ENCODE data around the gene QRICH1. TPM values are rescaled to one million over a fixed set of nuclear protein-coding genes. Genes with fewer than 3 reads are reported as not detected.

QRICH1 gene
- total RNA-seq, 1 experiment from 2014 or later, result 57.3 TPM

DNA sequence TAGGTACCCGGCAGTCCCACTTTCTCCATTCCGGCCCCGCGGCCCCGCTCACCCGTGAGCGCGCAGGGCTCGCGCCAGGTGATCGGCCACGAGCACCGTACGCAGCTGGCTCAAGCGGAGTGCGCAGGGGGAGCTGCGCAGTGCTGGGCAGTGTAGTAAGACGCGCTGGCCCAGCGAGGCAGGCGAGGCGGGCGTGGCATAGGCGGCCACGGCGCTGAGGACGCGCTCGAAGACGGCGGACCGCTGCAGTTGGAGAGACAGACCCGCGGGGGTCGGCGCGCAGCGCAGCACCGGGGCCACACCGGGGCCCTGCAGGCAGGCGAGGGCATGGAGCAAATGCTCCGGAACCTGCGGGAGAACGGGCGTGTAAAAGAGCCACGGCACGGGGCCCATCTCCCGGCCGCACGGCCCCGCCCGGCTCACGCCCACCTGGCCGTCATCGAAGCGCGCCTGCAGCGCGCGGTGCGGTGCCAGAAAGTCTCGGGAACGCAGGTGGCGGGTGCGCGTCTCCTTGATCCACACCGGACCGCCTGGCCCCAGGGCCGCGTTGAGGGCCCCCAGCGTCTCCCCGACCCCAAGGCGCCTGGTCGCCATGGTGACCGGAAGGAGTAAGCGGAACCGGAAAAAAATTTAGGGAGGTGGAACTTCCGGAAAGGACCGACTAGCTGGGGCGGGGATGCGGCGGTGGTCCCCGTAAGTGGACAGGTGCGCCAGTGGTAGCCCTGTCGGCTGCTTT lies 75.7 kb downstream of the QRICH1 start, which contains the start of gene DALRD3:
TSS of gene DALRD3 (minus strand) at position 610 of the 736 bp plus-strand sequence. CDS start at position 594, 16 bp downstream.
- H3K4me3 ChIP-seq (ENCODE audit: low read depth, low read length, poor library complexity, severe bottlenecking), result peak within 1 kb of the TSS; percentile 72
- no TSS peak for BruUV-seq (replicated peaks)
- intact Hi-C loops (cut with micrococcal nuclease; ENCODE audit: unreplicated experiment), result no loop called here
- POLR2A ChIA-PET (ENCODE audit: low non-redundant PET), result no interaction called here
- H3K36me3 ChIP-seq (ENCODE audit: insufficient read depth, low read length, poor library complexity, severe bottlenecking), result peaks cover 16% of the 10 kb centered on the region
- peak within 1 kb of the TSS; percentile 59 for H3K27ac ChIP-seq (ENCODE audit: low read depth, low read length, poor library complexity, severe bottlenecking)
- no peak for TF ChIP-seq EZH2 (IDR thresholded peaks at IDR 0.05; ENCODE audit: borderline replicate concordance, low read depth, low read length, poor library complexity, severe bottlenecking)
- TF ChIP-seq, protein P1, sequence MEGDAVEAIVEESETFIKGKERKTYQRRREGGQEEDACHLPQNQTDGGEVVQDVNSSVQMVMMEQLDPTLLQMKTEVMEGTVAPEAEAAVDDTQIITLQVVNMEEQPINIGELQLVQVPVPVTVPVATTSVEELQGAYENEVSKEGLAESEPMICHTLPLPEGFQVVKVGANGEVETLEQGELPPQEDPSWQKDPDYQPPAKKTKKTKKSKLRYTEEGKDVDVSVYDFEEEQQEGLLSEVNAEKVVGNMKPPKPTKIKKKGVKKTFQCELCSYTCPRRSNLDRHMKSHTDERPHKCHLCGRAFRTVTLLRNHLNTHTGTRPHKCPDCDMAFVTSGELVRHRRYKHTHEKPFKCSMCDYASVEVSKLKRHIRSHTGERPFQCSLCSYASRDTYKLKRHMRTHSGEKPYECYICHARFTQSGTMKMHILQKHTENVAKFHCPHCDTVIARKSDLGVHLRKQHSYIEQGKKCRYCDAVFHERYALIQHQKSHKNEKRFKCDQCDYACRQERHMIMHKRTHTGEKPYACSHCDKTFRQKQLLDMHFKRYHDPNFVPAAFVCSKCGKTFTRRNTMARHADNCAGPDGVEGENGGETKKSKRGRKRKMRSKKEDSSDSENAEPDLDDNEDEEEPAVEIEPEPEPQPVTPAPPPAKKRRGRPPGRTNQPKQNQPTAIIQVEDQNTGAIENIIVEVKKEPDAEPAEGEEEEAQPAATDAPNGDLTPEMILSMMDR (conservative IDR thresholded peaks at IDR 0.05; ENCODE audit: low read depth, low read length), result no peak
- CTCF ChIA-PET, result no interaction called here
- DNase-seq (ENCODE audit: low spot score), result peak; percentile 54
- H3K9me3 ChIP-seq (ENCODE audit: low read depth, low read length, poor library complexity, severe bottlenecking), result no peaks in the 10 kb centered on the region
- H3K27me3 ChIP-seq (replicated peaks; ENCODE audit: insufficient read depth, low read depth, low read length, poor library complexity), result no peaks in the 10 kb centered on the region
- no peaks in the 10 kb centered on the region for H3K4me1 ChIP-seq (ENCODE audit: insufficient read depth, low read length, poor library complexity, severe bottlenecking)

DNA sequence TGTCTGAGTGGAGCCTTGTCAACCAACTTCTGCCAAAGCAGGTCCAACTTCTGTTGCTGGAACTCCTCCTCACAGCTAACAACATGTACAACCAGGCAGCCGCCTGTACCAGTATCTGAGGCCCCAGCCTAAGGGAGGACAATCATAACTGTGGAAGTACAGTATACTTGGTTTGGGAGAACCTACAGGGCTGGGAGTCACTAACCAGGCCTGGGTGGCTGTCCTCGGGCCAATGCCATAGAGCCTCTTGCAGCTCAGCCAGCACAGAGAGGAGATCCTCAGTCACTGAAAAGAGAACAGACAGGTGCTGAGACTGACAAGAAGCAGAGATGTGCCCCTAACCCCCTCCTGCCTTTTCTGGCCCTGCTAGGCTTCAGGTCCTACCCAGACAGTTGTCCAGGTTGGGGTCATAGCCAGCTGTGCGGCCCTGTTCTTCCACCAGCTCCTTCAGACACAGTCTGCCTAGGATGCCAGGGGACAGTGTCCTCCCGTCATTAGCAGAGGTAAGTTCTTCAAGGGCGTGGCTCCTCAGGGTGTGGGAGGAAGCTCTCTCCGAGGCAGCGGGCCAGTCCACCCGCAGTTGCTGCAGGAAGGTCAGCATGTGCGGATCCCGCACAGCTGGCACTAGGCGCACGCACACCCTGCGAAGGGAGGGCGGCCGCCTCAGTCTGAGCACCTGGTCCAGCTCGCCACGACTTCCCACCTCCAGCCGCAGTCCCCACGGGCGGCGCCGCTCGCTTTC lies 76.5 kb downstream of the QRICH1 start:
- intact Hi-C loops (cut with micrococcal nuclease; ENCODE audit: unreplicated experiment), result no loop called here
- H3K9me3 ChIP-seq (ENCODE audit: low read depth, low read length, poor library complexity, severe bottlenecking), result no peaks in the 10 kb centered on the region
- TF ChIP-seq, protein P1 (conservative IDR thresholded peaks at IDR 0.05; ENCODE audit: low read depth, low read length), result no peak
- TF ChIP-seq EZH2 (IDR thresholded peaks at IDR 0.05; ENCODE audit: borderline replicate concordance, low read depth, low read length, poor library complexity, severe bottlenecking), result no peak
- no peaks in the 10 kb centered on the region for H3K4me1 ChIP-seq (ENCODE audit: insufficient read depth, low read length, poor library complexity, severe bottlenecking)
- H3K4me3 ChIP-seq (ENCODE audit: low read depth, low read length, poor library complexity, severe bottlenecking), result peak overlapping the region; percentile 72
- peaks cover 16% of the 10 kb centered on the region for H3K36me3 ChIP-seq (ENCODE audit: insufficient read depth, low read length, poor library complexity, severe bottlenecking)
- CTCF ChIA-PET, result no interaction called here
- no peaks in the 10 kb centered on the region for H3K27me3 ChIP-seq (replicated peaks; ENCODE audit: insufficient read depth, low read depth, low read length, poor library complexity)
- peak overlapping the region; percentile 59 for H3K27ac ChIP-seq (ENCODE audit: low read depth, low read length, poor library complexity, severe bottlenecking)
- BruUV-seq (replicated peaks), result no TSS peak
- DNase-seq (ENCODE audit: low spot score), result no peak
- POLR2A ChIA-PET (ENCODE audit: low non-redundant PET), result no interaction called here

DNA sequence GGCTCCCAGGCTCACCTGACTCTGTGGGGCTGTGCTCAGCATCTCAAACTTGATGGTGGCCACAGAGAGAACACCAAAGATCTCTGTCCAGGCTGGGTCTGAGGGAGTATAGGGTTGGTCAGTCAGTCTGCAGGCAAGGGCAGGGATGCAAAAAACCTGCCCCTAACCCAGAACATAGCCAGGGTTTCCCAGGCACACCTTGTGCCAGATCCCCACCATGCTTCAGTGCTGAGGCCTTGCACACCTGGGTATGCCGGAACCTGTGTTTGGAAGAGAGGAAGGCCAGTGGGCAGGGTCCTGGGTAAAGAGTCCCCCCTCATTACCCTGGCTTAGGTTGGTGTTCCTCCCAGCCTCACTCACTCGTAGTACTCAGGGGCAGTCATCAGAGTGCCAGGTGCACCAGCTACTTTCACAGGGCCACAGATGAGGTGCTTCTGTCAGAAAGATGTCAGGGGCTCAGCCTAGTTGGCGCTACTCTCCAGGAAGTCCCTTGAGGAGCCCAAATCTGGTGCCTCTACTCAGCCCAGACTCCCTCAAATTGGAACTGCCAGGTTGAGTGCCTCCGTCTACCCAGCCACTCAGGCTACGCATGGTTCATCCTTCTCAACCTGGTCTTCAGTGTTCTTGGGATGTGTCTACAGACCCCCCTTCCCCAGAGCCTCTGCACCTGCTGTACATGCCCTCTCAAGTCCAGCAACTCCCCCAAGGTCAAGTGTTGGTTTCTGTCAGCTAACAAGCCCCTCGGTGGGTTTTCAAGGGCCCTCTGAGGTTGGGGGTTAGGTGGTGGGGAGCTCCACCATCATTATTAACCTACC lies 77.2 kb downstream of the QRICH1 start:
- Histone ChIP-seq H3K4me1 (ENCODE audit: insufficient read depth, low read length, poor library complexity, severe bottlenecking) (no peaks in the 10 kb centered on the region), H3K36me3 (ENCODE audit: insufficient read depth, low read length, poor library complexity, severe bottlenecking) (peaks cover 16% of the 10 kb centered on the region), H3K27ac (ENCODE audit: low read depth, low read length, poor library complexity, severe bottlenecking) (no peak overlapping the region), H3K4me3 (ENCODE audit: low read depth, low read length, poor library complexity, severe bottlenecking) (no peak overlapping the region), H3K9me3 (ENCODE audit: low read depth, low read length, poor library complexity, severe bottlenecking) (no peaks in the 10 kb centered on the region), H3K27me3 (replicated peaks; ENCODE audit: insufficient read depth, low read depth, low read length, poor library complexity) (no peaks in the 10 kb centered on the region)
- ChIA-PET CTCF (no interaction called here), POLR2A (ENCODE audit: low non-redundant PET) (no interaction called here)
- no peak for DNase-seq (ENCODE audit: low spot score)
- no peak for TF ChIP-seq EZH2 (IDR thresholded peaks at IDR 0.05; ENCODE audit: borderline replicate concordance, low read depth, low read length, poor library complexity, severe bottlenecking)
- TF ChIP-seq, protein P1 (conservative IDR thresholded peaks at IDR 0.05; ENCODE audit: low read depth, low read length), result no peak
- intact Hi-C loops (cut with micrococcal nuclease; ENCODE audit: unreplicated experiment), result no loop called here
- no TSS peak for BruUV-seq (replicated peaks)
